Caco-2 (cell line): ENCODE measurements around the gene ADH1A. TPM values are rescaled to one million over a fixed set of nuclear protein-coding genes. Genes with fewer than 3 reads are reported as not detected.

Source experiments
- BruUV-seq: library from RNA; stranded (reverse); fragments of 400-500 nt; replicated peaks from 2 replicates; lab custom pipeline; 2021; lab: Mats Ljungman, UMichigan
- CTCF ChIA-PET: fragments of 300-600 bp; sonication (Branson Sonifier 250); formaldehyde crosslinking; loops from one replicate; lab custom pipeline; 2022; ENCODE audit warnings: antibody characterized with exemption; lab: Charles Lee
- POLR2A ChIA-PET: fragments of 300-600 bp; sonication (Branson Sonifier 250); formaldehyde crosslinking; loops from one replicate; lab custom pipeline; 2022; ENCODE audit warnings: antibody characterized with exemption; lab: Charles Lee
- DNase-seq, 2 experiments: peaks; one replicate each; pipeline versions ENCODE4 v3.0.0 to v3.0.0-alpha.2; 2020 to 2022
- H3K27me3 ChIP-seq: replicated peaks from 2 replicates; pipeline ENCODE4 v1.6.0; 2011; ENCODE audit warnings: low read length; ENCODE audit not compliant: control insufficient read depth, insufficient read depth
- H3K36me3 ChIP-seq: 2 replicates; pipeline ENCODE4 v1.5.1; 2011; ENCODE audit warnings: low read length; ENCODE audit not compliant: control insufficient read depth, insufficient read depth
- H3K4me1 ChIP-seq: fragments of 250-450 bp; sonication (Bioruptor Pico); 2 replicates; pipeline ENCODE4 v1.5.1; 2020; ENCODE audit warnings: mild to moderate bottlenecking
- H3K4me3 ChIP-seq: 2 replicates; pipeline ENCODE4 v1.5.1; 2011; ENCODE audit warnings: low read depth, mild to moderate bottlenecking, control low read depth, low read length
- H3K9me3 ChIP-seq: fragments of 250-450 bp; sonication (Bioruptor Pico); 2 replicates; pipeline ENCODE4 v1.5.1; 2020; ENCODE audit warnings: mild to moderate bottlenecking, moderate library complexity
- H3K27ac Mint-ChIP-seq: one replicate; pipeline ENCODE4 v1.8.0; 2022; ENCODE audit warnings: mixed read lengths; ENCODE audit not compliant: unreplicated experiment
- H3K27me3 Mint-ChIP-seq: one replicate; pipeline ENCODE4 v1.8.0; 2022; ENCODE audit warnings: mixed read lengths; ENCODE audit not compliant: insufficient read depth, unreplicated experiment
- H3K36me3 Mint-ChIP-seq: one replicate; pipeline ENCODE4 v1.8.0; 2022; ENCODE audit warnings: mild to moderate bottlenecking, mixed read lengths; ENCODE audit not compliant: insufficient read depth, unreplicated experiment
- H3K4me1 Mint-ChIP-seq: one replicate; pipeline ENCODE4 v1.8.0; 2022; ENCODE audit warnings: low read depth, mixed read lengths; ENCODE audit not compliant: unreplicated experiment
- H3K4me3 Mint-ChIP-seq: one replicate; pipeline ENCODE4 v1.8.0; 2022; ENCODE audit warnings: mild to moderate bottlenecking, moderate library complexity, mixed read lengths; ENCODE audit not compliant: unreplicated experiment
- H3K9me3 Mint-ChIP-seq: one replicate; pipeline ENCODE4 v1.8.0; 2022; ENCODE audit warnings: mixed read lengths; ENCODE audit not compliant: unreplicated experiment
- CTCF ChIP-seq, 2 experiments: fragments of 200-600 bp in 1 of 2; IDR thresholded peaks; 1 replicate in 1 of 2; 2 replicates in 1 of 2; pipeline versions ENCODE4 v1.5.1 to v1.8.0; 2011 to 2022; ENCODE audit warnings: antibody characterized with exemption in 1 of 2, control low read depth in 1 of 2, inconsistent platforms in 1 of 2, low read depth in 1 of 2, low read length in 1 of 2, mild to moderate bottlenecking in 1 of 2, moderate library complexity in 1 of 2; ENCODE audit not compliant: insufficient read depth in 1 of 2, severe bottlenecking in 1 of 2, unreplicated experiment in 1 of 2
- intact Hi-C: fragments of 100-400 bp; cut with micrococcal nuclease; formaldehyde crosslinking; loops from one replicate; pipeline ENCODE4 v1.10.0; 2022; ENCODE audit not compliant: unreplicated experiment
- total RNA-seq: library from RNA; stranded (reverse); gene quantifications from 2 replicates; pipeline ENCODE4 v1.2.3, GENCODE V29; 2022

ADH1A gene
- total RNA-seq, 1 experiment from 2014 or later, result not detected

GRCh38 chr4:99281261-99281660, 9.5 kb downstream of the ADH1A start:
- H3K4me3 Mint-ChIP-seq, result no peak overlapping the region
- H3K9me3 Mint-ChIP-seq, result no peaks in the 10 kb centered on the region
- H3K4me1 ChIP-seq, result no peaks in the 10 kb centered on the region
- BruUV-seq, result no TSS peak
- no peaks in the 10 kb centered on the region for H3K9me3 ChIP-seq
- no peaks in the 10 kb centered on the region for H3K36me3 ChIP-seq
- no peak overlapping the region for H3K4me3 ChIP-seq
- CTCF ChIA-PET, result no interaction called here
- no peak for DNase-seq
- intact Hi-C loops, result no loop called here
- H3K36me3 Mint-ChIP-seq, result no peaks in the 10 kb centered on the region
- POLR2A ChIA-PET, result no interaction called here
- peaks cover 3% of the 10 kb centered on the region for H3K27me3 Mint-ChIP-seq
- no peaks in the 10 kb centered on the region for H3K27me3 ChIP-seq
- no peaks in the 10 kb centered on the region for H3K4me1 Mint-ChIP-seq
- no peak for TF ChIP-seq CTCF (IDR thresholded peaks at IDR 0.05; ENCODE audit: insufficient read depth in 1 of 2, low read depth in 1 of 2, low read length in 1 of 2, severe bottlenecking in 1 of 2, unreplicated experiment in 1 of 2)
- H3K27ac Mint-ChIP-seq, result no peak overlapping the region

GRCh38 chr4:99276417-99276816, 14.4 kb downstream of the ADH1A start:
- ChIA-PET CTCF (no interaction called here), POLR2A (no interaction called here)
- Mint-ChIP-seq H3K9me3 (no peaks in the 10 kb centered on the region), H3K4me1 (no peaks in the 10 kb centered on the region), H3K4me3 (no peak overlapping the region), H3K27me3 (peaks cover 3% of the 10 kb centered on the region), H3K27ac (no peak overlapping the region), H3K36me3 (no peaks in the 10 kb centered on the region)
- H3K9me3 ChIP-seq, result no peaks in the 10 kb centered on the region
- no peaks in the 10 kb centered on the region for H3K27me3 ChIP-seq
- intact Hi-C loops, result no loop called here
- no peak for DNase-seq
- no peak overlapping the region for H3K4me3 ChIP-seq
- H3K4me1 ChIP-seq, result no peaks in the 10 kb centered on the region
- TF ChIP-seq CTCF (IDR thresholded peaks at IDR 0.05; ENCODE audit: insufficient read depth in 1 of 2, low read depth in 1 of 2, low read length in 1 of 2, severe bottlenecking in 1 of 2, unreplicated experiment in 1 of 2), result no peak
- no peaks in the 10 kb centered on the region for H3K36me3 ChIP-seq
- no TSS peak for BruUV-seq

GRCh38 chr4:99275885-99276284, 14.9 kb downstream of the ADH1A start:
- ChIA-PET POLR2A (no interaction called here), CTCF (no interaction called here)
- no peak for DNase-seq
- Histone ChIP-seq H3K27me3 (no peaks in the 10 kb centered on the region), H3K4me1 (no peaks in the 10 kb centered on the region), H3K4me3 (no peak overlapping the region), H3K36me3 (no peaks in the 10 kb centered on the region), H3K9me3 (no peaks in the 10 kb centered on the region)
- H3K4me1 Mint-ChIP-seq, result no peaks in the 10 kb centered on the region
- H3K27ac Mint-ChIP-seq, result no peak overlapping the region
- TF ChIP-seq CTCF (IDR thresholded peaks at IDR 0.05; ENCODE audit: insufficient read depth in 1 of 2, low read depth in 1 of 2, low read length in 1 of 2, severe bottlenecking in 1 of 2, unreplicated experiment in 1 of 2), result no peak
- intact Hi-C loops, result no loop called here
- no peak overlapping the region for H3K4me3 Mint-ChIP-seq
- no peaks in the 10 kb centered on the region for H3K36me3 Mint-ChIP-seq
- no TSS peak for BruUV-seq
- H3K27me3 Mint-ChIP-seq, result peaks cover 3% of the 10 kb centered on the region
- no peaks in the 10 kb centered on the region for H3K9me3 Mint-ChIP-seq
